Activated naive CD8-positive, alpha-beta T cell treated with anti-CD3 and anti-CD28 coated beads, Interleukin-2, amount 10 ng/mL, durations not matched to agents 7 days and 5 days (primary cell): ENCODE data around the gene FXYD3. TPM values are rescaled to one million over a fixed set of nuclear protein-coding genes. Genes with fewer than 3 reads are reported as not detected.

Experiments used
- ATAC-seq: fragments of 150-1000 bp; cut with Tn5 transposase; one replicate; pipeline ENCODE4 v1.10.0; 2021; ENCODE audit warnings: low read depth, moderate library complexity
- POLR2A ChIA-PET: fragments of 350-600 bp; sonication (Branson Sonifier 250); formaldehyde crosslinking; loops from one replicate; lab custom pipeline; 2021; ENCODE audit warnings: antibody characterized with exemption; lab: Charles Lee
- DNase-seq: peaks from one replicate; pipeline ENCODE4 v3.0.0; 2021
- H3K27ac Mint-ChIP-seq: one replicate; pipeline ENCODE4 v1.8.0; 2022; ENCODE audit warnings: mild to moderate bottlenecking, mixed read lengths
- H3K27me3 Mint-ChIP-seq: one replicate; pipeline ENCODE4 v1.8.0; 2022; ENCODE audit warnings: mild to moderate bottlenecking, moderate library complexity, mixed read lengths
- H3K36me3 Mint-ChIP-seq: one replicate; pipeline ENCODE4 v1.8.0; 2021; ENCODE audit warnings: mild to moderate bottlenecking, mixed read lengths
- H3K4me1 Mint-ChIP-seq: one replicate; pipeline ENCODE4 v1.8.0; 2021; ENCODE audit warnings: mixed read lengths
- H3K4me3 Mint-ChIP-seq: one replicate; pipeline ENCODE4 v1.8.0; 2022; ENCODE audit warnings: mild to moderate bottlenecking, moderate library complexity, mixed read lengths
- H3K9me3 Mint-ChIP-seq: one replicate; pipeline ENCODE4 v1.8.0; 2021; ENCODE audit warnings: mixed read lengths
- total RNA-seq, 2 experiments: library from RNA; stranded (reverse); gene quantifications; one replicate each; pipeline ENCODE4 v1.2.3, GENCODE V29; 2021

Gene FXYD3, protein sequence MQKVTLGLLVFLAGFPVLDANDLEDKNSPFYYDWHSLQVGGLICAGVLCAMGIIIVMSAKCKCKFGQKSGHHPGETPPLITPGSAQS
- not detected for total RNA-seq

DNA sequence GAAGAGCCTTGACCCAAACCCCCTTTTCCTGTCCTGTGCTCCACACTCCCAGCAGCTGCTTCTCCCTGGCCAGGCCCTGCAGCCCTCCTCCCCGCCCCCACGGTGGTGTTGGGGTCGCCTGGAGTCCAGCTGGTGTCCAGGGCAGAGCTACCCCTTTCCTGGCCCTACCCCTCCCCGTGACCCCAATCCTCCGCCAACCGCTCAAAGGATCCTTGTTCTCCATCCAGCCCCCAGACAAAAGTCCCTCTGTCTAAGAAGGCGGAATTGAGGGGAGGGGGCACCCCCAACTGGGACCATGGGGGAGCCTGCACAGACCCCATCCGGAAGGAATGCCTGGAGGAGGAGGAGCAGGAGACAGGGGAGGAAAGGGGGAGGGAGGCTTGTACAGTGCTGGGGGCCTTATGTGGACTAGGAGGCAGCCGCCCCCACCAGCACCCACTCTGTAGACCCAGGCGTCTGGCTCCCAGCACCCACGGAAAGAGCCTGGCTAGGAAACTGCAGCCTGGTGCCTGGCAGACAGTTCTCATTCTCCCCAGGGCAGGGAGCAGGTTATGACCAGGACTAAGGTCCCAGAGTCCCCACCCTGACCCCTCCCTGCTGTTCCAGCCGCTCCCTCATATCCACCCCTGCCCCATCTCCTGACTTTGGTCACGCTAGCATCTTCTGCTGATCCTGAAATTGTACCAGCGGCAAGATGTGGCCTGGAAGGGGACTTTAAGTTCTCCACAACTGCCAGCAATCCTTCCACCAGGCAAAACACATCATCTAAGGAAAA, at the start of gene FXYD3:
Gene FXYD3, plus strand, starts transcription at position 647 of the 775 bp plus-strand sequence. CDS start 3,554 bp downstream, outside the sequence.
- H3K27me3 Mint-ChIP-seq, result peaks cover 3% of the 10 kb centered on the region
- no peaks in the 10 kb centered on the region for H3K36me3 Mint-ChIP-seq
- peak within 1 kb of the TSS; percentile 12 for H3K4me3 Mint-ChIP-seq
- ATAC-seq (no peak), DNase-seq (no peak)
- POLR2A ChIA-PET, result no interaction called here
- H3K27ac Mint-ChIP-seq, result no peak within 1 kb of the TSS
- H3K9me3 Mint-ChIP-seq, result no peaks in the 10 kb centered on the region
- H3K4me1 Mint-ChIP-seq, result peaks cover 5% of the 10 kb centered on the region

DNA sequence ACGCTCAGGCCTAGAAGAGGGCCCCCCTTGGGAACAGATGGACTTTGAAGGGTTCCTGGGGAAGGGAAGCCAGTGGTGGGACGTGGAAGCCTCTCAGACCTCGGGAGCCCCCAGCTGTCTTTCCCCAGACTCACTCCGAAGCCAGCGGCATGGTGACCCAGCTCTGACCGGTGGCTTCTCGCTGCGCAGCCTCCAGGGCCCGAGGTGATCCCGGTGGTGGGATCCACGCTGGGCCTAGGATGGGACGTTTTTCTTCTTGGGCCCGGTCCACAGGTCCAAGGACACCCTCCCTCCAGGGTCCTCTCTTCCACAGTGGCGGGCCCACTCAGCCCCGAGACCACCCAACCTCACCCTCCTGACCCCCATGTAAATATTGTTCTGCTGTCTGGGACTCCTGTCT, 49.5 kb upstream of the FXYD3 start:
- Mint-ChIP-seq H3K9me3 (peaks cover 2% of the 10 kb centered on the region), H3K27me3 (peaks cover 10% of the 10 kb centered on the region), H3K36me3 (no peaks in the 10 kb centered on the region), H3K4me3 (no peak overlapping the region), H3K4me1 (peaks cover 5% of the 10 kb centered on the region), H3K27ac (no peak overlapping the region)
- no peak for ATAC-seq
- DNase-seq, result no peak
- POLR2A ChIA-PET, result no interaction called here

GRCh38 chr19:35066691-35067563, 48.7 kb upstream of the FXYD3 start:
- H3K4me1 Mint-ChIP-seq, result peaks cover 5% of the 10 kb centered on the region
- no peaks in the 10 kb centered on the region for H3K36me3 Mint-ChIP-seq
- H3K27me3 Mint-ChIP-seq, result peaks cover 10% of the 10 kb centered on the region
- H3K4me3 Mint-ChIP-seq, result no peak overlapping the region
- peaks cover 2% of the 10 kb centered on the region for H3K9me3 Mint-ChIP-seq
- H3K27ac Mint-ChIP-seq, result peak overlapping the region; percentile 34
- POLR2A ChIA-PET, result interaction anchor here (0.6 to 0.7 kb wide), 2 partner anchors 150 to 1382 kb away, joined by 3 to 6 read pairs; no protein-coding TSS in a partner anchor
- ATAC-seq, result peak; percentile 94
- peak; percentile 93 for DNase-seq

DNA sequence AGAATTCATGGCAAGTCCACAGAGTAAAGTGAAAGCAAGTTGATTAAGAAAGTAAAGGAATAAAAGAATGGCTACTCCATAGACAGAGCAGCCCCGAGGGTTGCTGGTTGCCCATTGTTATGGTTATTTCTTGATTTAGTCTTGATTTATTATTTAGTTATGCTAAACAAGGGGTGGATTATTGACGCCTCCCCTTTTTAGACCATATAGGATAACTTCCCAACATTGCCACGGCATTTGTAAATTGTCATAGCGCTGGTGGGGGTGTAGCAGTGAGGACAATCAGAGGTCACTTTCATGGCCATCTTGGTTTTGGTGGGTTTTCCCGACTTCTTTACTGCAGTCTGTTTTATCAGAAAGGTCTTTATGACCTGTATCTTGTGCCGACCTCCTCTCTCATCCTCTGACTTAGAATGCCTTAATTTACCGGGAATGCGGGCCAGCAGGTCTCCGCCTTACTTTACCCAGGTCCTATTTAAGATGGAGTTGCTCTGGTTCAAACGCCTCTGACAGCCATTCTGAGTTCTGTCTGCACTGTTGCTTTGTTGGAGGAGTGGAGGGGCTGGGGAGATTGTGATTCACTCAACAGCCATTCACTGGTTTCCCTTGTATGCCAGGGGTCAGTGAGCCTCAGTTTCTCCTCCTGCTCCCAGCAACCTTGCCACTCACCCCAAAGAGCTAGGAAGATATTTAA, 46.5 kb upstream of the FXYD3 start:
- no peak for ATAC-seq
- Mint-ChIP-seq H3K4me1 (peaks cover 5% of the 10 kb centered on the region), H3K9me3 (peaks cover 2% of the 10 kb centered on the region), H3K27me3 (peaks cover 2% of the 10 kb centered on the region), H3K36me3 (no peaks in the 10 kb centered on the region), H3K27ac (no peak overlapping the region), H3K4me3 (no peak overlapping the region)
- no peak for DNase-seq
- POLR2A ChIA-PET, result no interaction called here

GRCh38 chr19:35069696-35070095, 45.9 kb upstream of the FXYD3 start:
- DNase-seq, result no peak
- H3K36me3 Mint-ChIP-seq, result no peaks in the 10 kb centered on the region
- H3K27ac Mint-ChIP-seq, result no peak overlapping the region
- POLR2A ChIA-PET, result no interaction called here
- no peak overlapping the region for H3K4me3 Mint-ChIP-seq
- H3K4me1 Mint-ChIP-seq, result peaks cover 5% of the 10 kb centered on the region
- H3K9me3 Mint-ChIP-seq, result peaks cover 2% of the 10 kb centered on the region
- ATAC-seq, result no peak
- no peaks in the 10 kb centered on the region for H3K27me3 Mint-ChIP-seq

DNA sequence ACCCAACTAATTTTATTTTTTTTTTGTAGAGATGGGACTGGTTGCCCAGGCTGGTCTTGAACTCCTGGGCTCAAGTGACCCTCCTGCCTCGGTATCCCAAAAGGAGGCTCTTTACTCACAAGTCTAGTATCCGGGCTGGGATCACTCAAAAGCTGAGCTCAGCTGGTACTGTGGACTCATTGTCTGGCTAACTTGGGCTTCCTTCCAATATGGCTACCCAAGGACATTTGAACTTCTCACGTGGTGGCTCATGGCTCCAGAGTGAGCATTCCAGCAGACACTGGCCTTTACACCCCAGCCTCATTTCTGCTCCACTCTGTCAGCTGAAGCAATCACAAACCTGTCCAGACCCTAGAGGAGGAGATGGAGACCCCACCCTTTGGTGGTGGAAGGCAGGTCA, 45.2 kb upstream of the FXYD3 start:
- no peak overlapping the region for H3K27ac Mint-ChIP-seq
- H3K9me3 Mint-ChIP-seq, result peaks cover 2% of the 10 kb centered on the region
- POLR2A ChIA-PET, result no interaction called here
- DNase-seq, result no peak
- ATAC-seq, result no peak
- peaks cover 5% of the 10 kb centered on the region for H3K4me1 Mint-ChIP-seq
- no peak overlapping the region for H3K4me3 Mint-ChIP-seq
- H3K36me3 Mint-ChIP-seq, result no peaks in the 10 kb centered on the region
- no peaks in the 10 kb centered on the region for H3K27me3 Mint-ChIP-seq

GRCh38 chr19:35073516-35073915, 42.1 kb upstream of the FXYD3 start:
- no peak for DNase-seq
- POLR2A ChIA-PET, result no interaction called here
- no peak overlapping the region for H3K4me3 Mint-ChIP-seq

GRCh38 chr19:35073941-35074340, 41.7 kb upstream of the FXYD3 start:
- ATAC-seq (no peak), DNase-seq (no peak)
- Mint-ChIP-seq H3K27ac (no peak overlapping the region), H3K9me3 (peaks cover 2% of the 10 kb centered on the region), H3K36me3 (no peaks in the 10 kb centered on the region), H3K27me3 (peaks cover 9% of the 10 kb centered on the region), H3K4me1 (peaks cover 2% of the 10 kb centered on the region), H3K4me3 (no peak overlapping the region)
- POLR2A ChIA-PET, result no interaction called here

More at GRCh38 chr19:35073516-35073915, 42.1 kb upstream of the FXYD3 start:
- no peak overlapping the region for H3K27ac Mint-ChIP-seq
- ATAC-seq, result no peak
- peaks cover 7% of the 10 kb centered on the region for H3K27me3 Mint-ChIP-seq
- H3K4me1 Mint-ChIP-seq, result peaks cover 2% of the 10 kb centered on the region
- peaks cover 2% of the 10 kb centered on the region for H3K9me3 Mint-ChIP-seq
- no peaks in the 10 kb centered on the region for H3K36me3 Mint-ChIP-seq

DNA sequence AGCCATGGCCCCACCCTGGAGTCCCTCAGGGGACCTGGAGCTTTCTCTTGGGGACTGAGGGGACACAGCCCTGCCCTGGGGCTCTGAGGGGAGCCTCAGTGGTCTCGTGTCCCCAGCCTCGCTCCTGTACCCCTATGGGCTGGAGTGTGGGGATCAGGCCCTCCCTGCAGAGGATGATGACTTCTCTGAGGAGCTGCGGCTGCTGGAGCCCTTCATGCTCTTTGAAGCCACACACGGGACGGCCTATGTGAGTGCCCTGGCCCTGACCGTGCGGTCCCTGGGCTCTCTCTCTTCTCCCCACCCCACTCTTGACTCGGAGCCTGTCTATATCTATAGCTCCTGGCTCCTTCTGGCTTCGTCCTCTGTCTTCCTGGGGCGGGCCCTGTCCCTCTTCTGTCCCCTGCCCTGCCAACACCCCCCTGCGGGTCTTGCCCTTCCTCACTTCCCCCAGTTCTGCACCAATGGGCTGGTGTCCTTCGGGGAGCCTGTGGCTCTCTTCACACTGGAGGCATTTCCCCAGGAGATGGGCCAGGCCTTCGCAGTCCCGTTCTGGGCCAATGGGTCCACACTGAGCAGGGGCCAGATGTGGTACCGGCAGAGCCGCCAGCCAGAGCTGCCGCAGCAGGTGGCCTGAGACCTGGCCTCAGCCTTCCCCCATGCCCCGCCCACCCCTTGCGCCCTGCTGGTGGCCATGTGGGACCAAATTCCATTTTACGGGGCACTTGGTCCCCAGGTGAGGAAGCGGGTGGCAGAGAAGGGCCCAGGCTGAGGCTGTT, 41.0 kb upstream of the FXYD3 start:
- no peak overlapping the region for H3K4me3 Mint-ChIP-seq
- peaks cover 2% of the 10 kb centered on the region for H3K4me1 Mint-ChIP-seq
- POLR2A ChIA-PET, result no interaction called here
- DNase-seq (no peak), ATAC-seq (no peak)
- peaks cover 2% of the 10 kb centered on the region for H3K9me3 Mint-ChIP-seq
- H3K27me3 Mint-ChIP-seq, result peaks cover 9% of the 10 kb centered on the region
- H3K36me3 Mint-ChIP-seq, result no peaks in the 10 kb centered on the region
- H3K27ac Mint-ChIP-seq, result no peak overlapping the region

GRCh38 chr19:35075202-35076025, 40.2 kb upstream of the FXYD3 start:
- no peak overlapping the region for H3K27ac Mint-ChIP-seq
- POLR2A ChIA-PET, result interaction anchor here (0.7 kb wide), 1 partner anchor 183 kb away, joined by 3 read pairs; no protein-coding TSS in a partner anchor
- peaks cover 9% of the 10 kb centered on the region for H3K27me3 Mint-ChIP-seq
- peaks cover 2% of the 10 kb centered on the region for H3K9me3 Mint-ChIP-seq
- peaks cover 2% of the 10 kb centered on the region for H3K4me1 Mint-ChIP-seq
- no peak for DNase-seq
- H3K36me3 Mint-ChIP-seq, result no peaks in the 10 kb centered on the region
- no peak overlapping the region for H3K4me3 Mint-ChIP-seq
- ATAC-seq, result no peak

DNA sequence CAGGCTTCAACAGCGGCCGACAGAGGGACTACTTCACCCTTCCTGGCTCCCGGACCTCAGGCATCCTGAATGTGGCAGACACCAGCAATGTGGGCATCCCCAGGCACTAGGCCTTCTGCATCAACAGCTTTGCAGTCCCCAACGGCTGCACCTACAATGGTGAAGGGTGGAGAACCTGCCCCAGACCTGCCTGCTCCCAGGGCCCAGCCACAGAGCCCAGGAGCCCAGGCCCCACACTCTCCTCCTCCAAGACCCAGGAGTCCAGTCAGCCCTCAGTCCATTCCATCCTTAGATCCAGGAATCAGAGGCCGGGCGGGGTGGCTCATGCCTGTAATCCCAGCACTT, 39.6 kb upstream of the FXYD3 start:
- ATAC-seq (no peak), DNase-seq (no peak)
- Mint-ChIP-seq H3K27ac (no peak overlapping the region), H3K4me1 (peaks cover 2% of the 10 kb centered on the region), H3K36me3 (no peaks in the 10 kb centered on the region), H3K9me3 (no peaks in the 10 kb centered on the region), H3K4me3 (no peak overlapping the region), H3K27me3 (peaks cover 9% of the 10 kb centered on the region)
- POLR2A ChIA-PET, result interaction anchor here (0.7 kb wide), 1 partner anchor 183 kb away, joined by 3 read pairs; no protein-coding TSS in a partner anchor

DNA sequence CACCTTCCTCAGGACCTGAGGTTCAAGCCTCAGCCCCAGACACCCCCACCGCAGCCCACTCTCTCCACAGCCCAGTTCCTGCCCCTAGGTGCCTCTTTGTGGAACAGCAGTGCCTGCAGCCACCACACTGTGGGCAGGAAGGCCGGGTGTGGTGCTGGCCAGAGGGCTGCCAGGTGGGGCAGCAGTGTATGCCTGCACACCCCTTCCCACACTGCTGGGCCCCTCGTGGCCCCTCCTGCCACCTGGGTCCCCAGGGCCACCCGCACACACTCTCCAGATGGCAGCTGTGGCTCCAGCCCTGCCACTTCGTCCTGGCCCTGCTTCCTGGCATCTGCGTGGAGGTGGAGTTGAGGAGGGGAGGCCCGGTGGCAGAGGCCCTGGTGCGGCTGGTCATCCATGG, 39.0 kb upstream of the FXYD3 start:
- POLR2A ChIA-PET, result interaction anchor here (0.7 kb wide), 1 partner anchor 182 kb away, joined by 3 read pairs; no protein-coding TSS in a partner anchor
- no peaks in the 10 kb centered on the region for H3K36me3 Mint-ChIP-seq
- H3K4me1 Mint-ChIP-seq, result peaks cover 2% of the 10 kb centered on the region
- no peak overlapping the region for H3K27ac Mint-ChIP-seq
- ATAC-seq (no peak), DNase-seq (no peak)
- no peak overlapping the region for H3K4me3 Mint-ChIP-seq
- no peaks in the 10 kb centered on the region for H3K9me3 Mint-ChIP-seq
- H3K27me3 Mint-ChIP-seq, result peaks cover 9% of the 10 kb centered on the region
